Central memory CD8-positive, alpha-beta T cell (primary cell): ENCODE measurements around the gene SLC36A3.
"Not testable (repeated sequence)": the region's sequence is repeated elsewhere in the genome, so short reads cannot be mapped to it uniquely, and the experiment has no call there.

Experiments used
- ATAC-seq: fragments of 150-1000 bp; cut with Tn5 transposase; replicated peaks from 2 replicates; pipeline ENCODE4 v1.10.0; 2022; ENCODE audit warnings: mild to moderate bottlenecking, moderate FRiP score, moderate number of reproducible peaks; ENCODE audit not compliant: poor library complexity, severe bottlenecking; ENCODE audit errors: extremely low read depth
- DNase-seq, 2 donors: peaks; one replicate each; pipeline ENCODE4 v3.0.0; 2021; ENCODE audit warnings: low spot score in 2 of 2
- H3K27ac Mint-ChIP-seq: one replicate; pipeline ENCODE4 v1.8.0; 2022; ENCODE audit warnings: low read depth, mild to moderate bottlenecking, moderate library complexity, mixed read lengths
- H3K27me3 Mint-ChIP-seq: one replicate; pipeline ENCODE4 v1.8.0; 2022; ENCODE audit warnings: mixed read lengths
- H3K36me3 Mint-ChIP-seq: one replicate; pipeline ENCODE4 v1.8.0; 2022; ENCODE audit warnings: mild to moderate bottlenecking, moderate library complexity, mixed read lengths; ENCODE audit not compliant: insufficient read depth
- H3K4me1 Mint-ChIP-seq: one replicate; pipeline ENCODE4 v1.8.0; 2022; ENCODE audit warnings: mixed read lengths
- H3K4me3 Mint-ChIP-seq: one replicate; pipeline ENCODE4 v1.8.0; 2022; ENCODE audit warnings: mild to moderate bottlenecking, moderate library complexity, mixed read lengths
- H3K9me3 Mint-ChIP-seq: one replicate; pipeline ENCODE4 v1.8.0; 2022; ENCODE audit warnings: mixed read lengths

Gene SLC36A3

GRCh38 chr5:151271336-151271735, 32.2 kb downstream of the SLC36A3 start:
- no peaks in the 10 kb centered on the region for H3K4me1 Mint-ChIP-seq
- ATAC-seq (no peak), DNase-seq (no peak)
- H3K27ac Mint-ChIP-seq = no peak overlapping the region
- H3K36me3 Mint-ChIP-seq = peaks cover 2% of the 10 kb centered on the region
- H3K9me3 Mint-ChIP-seq = no peaks in the 10 kb centered on the region
- H3K4me3 Mint-ChIP-seq = no peak overlapping the region
- H3K27me3 Mint-ChIP-seq = no peaks in the 10 kb centered on the region

- Mint-ChIP-seq H3K4me1 (no peaks in the 10 kb centered on the region), H3K4me3 (no peak overlapping the region), H3K27me3 (no peaks in the 10 kb centered on the region), H3K27ac (no peak overlapping the region), H3K9me3 (no peaks in the 10 kb centered on the region), H3K36me3 (peaks cover 6% of the 10 kb centered on the region)
- ATAC-seq = no peak
- DNase-seq = no peak
Observed at GRCh38 chr5:151270599-151270998, 33.0 kb downstream of the SLC36A3 start.

GRCh38 chr5:151267491-151268260, 35.9 kb downstream of the SLC36A3 start:
- no peaks in the 10 kb centered on the region for H3K9me3 Mint-ChIP-seq
- H3K36me3 Mint-ChIP-seq = peaks cover 6% of the 10 kb centered on the region
- no peak overlapping the region for H3K4me3 Mint-ChIP-seq
- ATAC-seq = no peak
- no peak overlapping the region for H3K27ac Mint-ChIP-seq
- no peak for DNase-seq
- H3K27me3 Mint-ChIP-seq = no peaks in the 10 kb centered on the region
- H3K4me1 Mint-ChIP-seq = peaks cover 6% of the 10 kb centered on the region

GRCh38 chr5:151264113-151264512, 39.5 kb downstream of the SLC36A3 start:
- peaks cover 6% of the 10 kb centered on the region for H3K4me1 Mint-ChIP-seq
- H3K36me3 Mint-ChIP-seq = peaks cover 6% of the 10 kb centered on the region
- no peaks in the 10 kb centered on the region for H3K9me3 Mint-ChIP-seq
- no peaks in the 10 kb centered on the region for H3K27me3 Mint-ChIP-seq
- no peak for ATAC-seq
- H3K4me3 Mint-ChIP-seq = no peak overlapping the region
- peak overlapping the region; percentile 38 for H3K27ac Mint-ChIP-seq
- DNase-seq = no peak

GRCh38 chr5:151262532-151262931, 41.0 kb downstream of the SLC36A3 start:
- Mint-ChIP-seq H3K9me3 (no peaks in the 10 kb centered on the region), H3K36me3 (peaks cover 5% of the 10 kb centered on the region), H3K27me3 (no peaks in the 10 kb centered on the region), H3K4me3 (no peak overlapping the region), H3K27ac (no peak overlapping the region), H3K4me1 (peaks cover 9% of the 10 kb centered on the region)
- no peak for DNase-seq
- ATAC-seq = no peak

- peaks cover 27% of the 10 kb centered on the region for H3K4me1 Mint-ChIP-seq
- no peaks in the 10 kb centered on the region for H3K9me3 Mint-ChIP-seq
- peaks cover 1% of the 10 kb centered on the region for H3K36me3 Mint-ChIP-seq
- H3K27ac Mint-ChIP-seq = no peak overlapping the region
- no peaks in the 10 kb centered on the region for H3K27me3 Mint-ChIP-seq
- ATAC-seq (no peak), DNase-seq (no peak)
- H3K4me3 Mint-ChIP-seq = no peak overlapping the region
Observed at GRCh38 chr5:151259931-151260330, 43.6 kb downstream of the SLC36A3 start.

- no peak overlapping the region for H3K27ac Mint-ChIP-seq
- H3K4me1 Mint-ChIP-seq = peaks cover 27% of the 10 kb centered on the region
- H3K36me3 Mint-ChIP-seq = peaks cover 1% of the 10 kb centered on the region
- DNase-seq (no peak), ATAC-seq (no peak)
- no peak overlapping the region for H3K4me3 Mint-ChIP-seq
- no peaks in the 10 kb centered on the region for H3K27me3 Mint-ChIP-seq
- H3K9me3 Mint-ChIP-seq = no peaks in the 10 kb centered on the region
Observed at GRCh38 chr5:151258816-151259215, 44.8 kb downstream of the SLC36A3 start.

- DNase-seq (no peak), ATAC-seq (no peak)
- Mint-ChIP-seq H3K36me3 (peaks cover 1% of the 10 kb centered on the region), H3K4me3 (no peak overlapping the region), H3K27me3 (no peaks in the 10 kb centered on the region), H3K27ac (no peak overlapping the region), H3K4me1 (peaks cover 32% of the 10 kb centered on the region), H3K9me3 (no peaks in the 10 kb centered on the region)
Observed at GRCh38 chr5:151258201-151258611, 45.4 kb downstream of the SLC36A3 start.

- no peak overlapping the region for H3K27ac Mint-ChIP-seq
- ATAC-seq (no peak), DNase-seq (no peak)
- H3K9me3 Mint-ChIP-seq = no peaks in the 10 kb centered on the region
- no peaks in the 10 kb centered on the region for H3K27me3 Mint-ChIP-seq
- H3K4me3 Mint-ChIP-seq = no peak overlapping the region
- peaks cover 3% of the 10 kb centered on the region for H3K36me3 Mint-ChIP-seq
- H3K4me1 Mint-ChIP-seq = peaks cover 35% of the 10 kb centered on the region
Observed at GRCh38 chr5:151257731-151258181, 45.8 kb downstream of the SLC36A3 start.

- Mint-ChIP-seq H3K9me3 (no peaks in the 10 kb centered on the region), H3K4me3 (no peak overlapping the region)
Observed at GRCh38 chr5:151255621-151256286, 47.8 kb downstream of the SLC36A3 start.

GRCh38 chr5:151254990-151255389, 48.6 kb downstream of the SLC36A3 start:
- peaks cover 55% of the 10 kb centered on the region for H3K4me1 Mint-ChIP-seq
- not testable (repeated sequence) for H3K36me3 Mint-ChIP-seq, ATAC-seq, H3K27ac Mint-ChIP-seq, DNase-seq, H3K9me3 Mint-ChIP-seq, H3K4me3 Mint-ChIP-seq, H3K27me3 Mint-ChIP-seq

More at GRCh38 chr5:151255621-151256286, 47.8 kb downstream of the SLC36A3 start:
- Mint-ChIP-seq H3K27me3 (no peaks in the 10 kb centered on the region), H3K4me1 (peaks cover 49% of the 10 kb centered on the region), H3K27ac (no peak overlapping the region), H3K36me3 (peaks cover 7% of the 10 kb centered on the region)
- ATAC-seq (no peak), DNase-seq (no peak)

- Mint-ChIP-seq H3K27ac (no peak overlapping the region), H3K4me1 (peaks cover 55% of the 10 kb centered on the region), H3K36me3 (peaks cover 8% of the 10 kb centered on the region), H3K4me3 (no peak overlapping the region), H3K27me3 (no peaks in the 10 kb centered on the region), H3K9me3 (no peaks in the 10 kb centered on the region)
- no peak for DNase-seq
- ATAC-seq = no peak
Observed at GRCh38 chr5:151254556-151254955, 49.0 kb downstream of the SLC36A3 start.

GRCh38 chr5:151253605-151253950, 50.0 kb downstream of the SLC36A3 start:
- peak overlapping the region; percentile 78 for H3K4me3 Mint-ChIP-seq
- peaks cover 8% of the 10 kb centered on the region for H3K36me3 Mint-ChIP-seq
- H3K27me3 Mint-ChIP-seq = no peaks in the 10 kb centered on the region
- peaks cover 55% of the 10 kb centered on the region for H3K4me1 Mint-ChIP-seq
- ATAC-seq (no peak), DNase-seq (no peak)
- H3K9me3 Mint-ChIP-seq = no peaks in the 10 kb centered on the region
- H3K27ac Mint-ChIP-seq = peak overlapping the region; percentile 79
